ENCODE results near the gene MTUS2. TPM values are rescaled to one million over a fixed set of nuclear protein-coding genes. Genes with fewer than 3 reads are reported as not detected.
"Not testable (repeated sequence)": the region's sequence is repeated elsewhere in the genome, so short reads cannot be mapped to it uniquely, and the experiment has no call there.

Gene MTUS2
- total RNA-seq, 1 experiment from 2014 or later = 0.11 TPM

DNA sequence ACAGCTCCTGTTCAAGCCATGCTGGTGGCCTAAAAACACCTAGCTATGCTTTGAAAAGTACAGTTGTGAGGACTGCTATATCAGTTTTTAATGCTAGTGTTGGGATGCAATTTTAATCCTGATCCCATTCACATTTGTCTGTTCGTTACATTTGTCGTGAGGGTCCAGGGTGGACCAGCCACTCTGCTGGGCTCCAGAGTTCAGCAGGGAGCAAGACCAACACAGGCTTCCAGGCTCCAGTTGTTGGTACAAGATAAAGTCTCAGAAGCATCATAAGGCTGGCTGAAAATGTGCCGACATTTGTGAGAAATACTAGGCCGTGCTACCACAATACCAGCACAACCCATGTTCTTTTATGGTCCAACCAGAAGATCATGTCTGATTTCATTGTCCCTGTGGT lies 564.7 kb downstream of the MTUS2 start:
- no peak overlapping the region for H3K27ac ChIP-seq (ENCODE audit: low read depth, low read length, poor library complexity, severe bottlenecking)
- H3K4me3 ChIP-seq (ENCODE audit: low read depth, low read length, poor library complexity, severe bottlenecking) = no peak overlapping the region
- no peak for DNase-seq (ENCODE audit: low spot score)
- no peaks in the 10 kb centered on the region for H3K36me3 ChIP-seq (ENCODE audit: insufficient read depth, low read length, poor library complexity, severe bottlenecking)
- POLR2A ChIA-PET (ENCODE audit: low non-redundant PET) = no interaction called here
- H3K27me3 ChIP-seq (replicated peaks; ENCODE audit: insufficient read depth, low read depth, low read length, poor library complexity) = no peaks in the 10 kb centered on the region
- H3K4me1 ChIP-seq (ENCODE audit: insufficient read depth, low read length, poor library complexity, severe bottlenecking) = no peaks in the 10 kb centered on the region
- CTCF ChIA-PET = no interaction called here
- intact Hi-C loops (cut with micrococcal nuclease; ENCODE audit: unreplicated experiment) = no loop called here
- no TSS peak for BruUV-seq (replicated peaks)
- H3K9me3 ChIP-seq (ENCODE audit: low read depth, low read length, poor library complexity, severe bottlenecking) = no peaks in the 10 kb centered on the region
- no peak for TF ChIP-seq EZH2 (IDR thresholded peaks at IDR 0.05; ENCODE audit: borderline replicate concordance, low read depth, low read length, poor library complexity, severe bottlenecking)
- TF ChIP-seq, protein P1, sequence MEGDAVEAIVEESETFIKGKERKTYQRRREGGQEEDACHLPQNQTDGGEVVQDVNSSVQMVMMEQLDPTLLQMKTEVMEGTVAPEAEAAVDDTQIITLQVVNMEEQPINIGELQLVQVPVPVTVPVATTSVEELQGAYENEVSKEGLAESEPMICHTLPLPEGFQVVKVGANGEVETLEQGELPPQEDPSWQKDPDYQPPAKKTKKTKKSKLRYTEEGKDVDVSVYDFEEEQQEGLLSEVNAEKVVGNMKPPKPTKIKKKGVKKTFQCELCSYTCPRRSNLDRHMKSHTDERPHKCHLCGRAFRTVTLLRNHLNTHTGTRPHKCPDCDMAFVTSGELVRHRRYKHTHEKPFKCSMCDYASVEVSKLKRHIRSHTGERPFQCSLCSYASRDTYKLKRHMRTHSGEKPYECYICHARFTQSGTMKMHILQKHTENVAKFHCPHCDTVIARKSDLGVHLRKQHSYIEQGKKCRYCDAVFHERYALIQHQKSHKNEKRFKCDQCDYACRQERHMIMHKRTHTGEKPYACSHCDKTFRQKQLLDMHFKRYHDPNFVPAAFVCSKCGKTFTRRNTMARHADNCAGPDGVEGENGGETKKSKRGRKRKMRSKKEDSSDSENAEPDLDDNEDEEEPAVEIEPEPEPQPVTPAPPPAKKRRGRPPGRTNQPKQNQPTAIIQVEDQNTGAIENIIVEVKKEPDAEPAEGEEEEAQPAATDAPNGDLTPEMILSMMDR (conservative IDR thresholded peaks at IDR 0.05; ENCODE audit: low read depth, low read length) = no peak

DNA sequence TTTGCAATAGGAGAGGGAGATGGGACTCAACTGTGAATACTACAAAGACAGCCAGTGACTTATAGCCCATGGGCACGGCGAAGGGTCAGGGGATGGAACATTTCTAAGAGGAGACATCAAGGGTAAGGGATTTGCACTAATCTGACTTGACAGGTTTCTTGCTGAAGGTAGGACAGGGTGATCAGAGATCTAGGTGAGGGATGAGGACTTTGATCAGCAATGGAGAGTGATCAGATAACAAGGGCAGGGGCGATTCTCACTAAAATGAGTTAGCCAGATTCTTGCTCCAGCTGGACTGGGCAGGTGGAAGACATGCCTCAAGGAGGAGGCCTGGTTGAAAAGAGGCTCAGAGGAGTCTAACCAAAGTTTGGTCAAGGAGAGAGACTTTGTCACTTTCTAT lies 566.1 kb downstream of the MTUS2 start:
- H3K27ac ChIP-seq (ENCODE audit: low read depth, low read length, poor library complexity, severe bottlenecking) = no peak overlapping the region
- intact Hi-C loops (cut with micrococcal nuclease; ENCODE audit: unreplicated experiment) = no loop called here
- TF ChIP-seq EZH2 (IDR thresholded peaks at IDR 0.05; ENCODE audit: borderline replicate concordance, low read depth, low read length, poor library complexity, severe bottlenecking) = no peak
- TF ChIP-seq, protein P1 (conservative IDR thresholded peaks at IDR 0.05; ENCODE audit: low read depth, low read length) = no peak
- no peaks in the 10 kb centered on the region for H3K27me3 ChIP-seq (replicated peaks; ENCODE audit: insufficient read depth, low read depth, low read length, poor library complexity)
- CTCF ChIA-PET = no interaction called here
- no peaks in the 10 kb centered on the region for H3K36me3 ChIP-seq (ENCODE audit: insufficient read depth, low read length, poor library complexity, severe bottlenecking)
- BruUV-seq (replicated peaks) = no TSS peak
- no peak overlapping the region for H3K4me3 ChIP-seq (ENCODE audit: low read depth, low read length, poor library complexity, severe bottlenecking)
- no peaks in the 10 kb centered on the region for H3K9me3 ChIP-seq (ENCODE audit: low read depth, low read length, poor library complexity, severe bottlenecking)
- no peak for DNase-seq (ENCODE audit: low spot score)
- POLR2A ChIA-PET (ENCODE audit: low non-redundant PET) = no interaction called here
- H3K4me1 ChIP-seq (ENCODE audit: insufficient read depth, low read length, poor library complexity, severe bottlenecking) = no peaks in the 10 kb centered on the region

DNA sequence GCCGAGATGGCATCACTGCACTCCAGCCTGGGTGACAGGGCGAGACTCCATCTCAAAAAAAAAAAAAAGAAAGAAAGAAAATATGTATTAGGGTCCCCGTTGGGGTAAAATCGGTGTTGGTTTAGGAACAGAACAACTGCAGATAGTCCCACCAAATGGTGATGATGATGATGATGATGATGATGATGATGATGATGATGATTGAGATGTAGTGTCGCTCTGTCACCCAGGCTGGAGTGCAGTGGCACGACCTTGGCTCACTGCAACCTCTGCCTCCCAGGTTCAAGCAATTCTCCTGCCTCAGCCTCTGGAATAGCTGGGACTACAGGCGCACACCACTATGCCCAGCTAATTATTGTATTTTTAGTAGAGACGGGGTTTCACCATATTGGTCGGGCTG lies 570.5 kb downstream of the MTUS2 start:
- H3K9me3 ChIP-seq (ENCODE audit: low read depth, low read length, poor library complexity, severe bottlenecking); POLR2A ChIA-PET (ENCODE audit: low non-redundant PET); CTCF ChIA-PET; H3K4me3 ChIP-seq (ENCODE audit: low read depth, low read length, poor library complexity, severe bottlenecking); H3K36me3 ChIP-seq (ENCODE audit: insufficient read depth, low read length, poor library complexity, severe bottlenecking); BruUV-seq (replicated peaks); H3K4me1 ChIP-seq (ENCODE audit: insufficient read depth, low read length, poor library complexity, severe bottlenecking); H3K27ac ChIP-seq (ENCODE audit: low read depth, low read length, poor library complexity, severe bottlenecking); DNase-seq (ENCODE audit: low spot score); intact Hi-C loops (cut with micrococcal nuclease; ENCODE audit: unreplicated experiment): not testable (repeated sequence)
- H3K27me3 ChIP-seq (replicated peaks; ENCODE audit: insufficient read depth, low read depth, low read length, poor library complexity) = peaks cover 35% of the 10 kb centered on the region

DNA sequence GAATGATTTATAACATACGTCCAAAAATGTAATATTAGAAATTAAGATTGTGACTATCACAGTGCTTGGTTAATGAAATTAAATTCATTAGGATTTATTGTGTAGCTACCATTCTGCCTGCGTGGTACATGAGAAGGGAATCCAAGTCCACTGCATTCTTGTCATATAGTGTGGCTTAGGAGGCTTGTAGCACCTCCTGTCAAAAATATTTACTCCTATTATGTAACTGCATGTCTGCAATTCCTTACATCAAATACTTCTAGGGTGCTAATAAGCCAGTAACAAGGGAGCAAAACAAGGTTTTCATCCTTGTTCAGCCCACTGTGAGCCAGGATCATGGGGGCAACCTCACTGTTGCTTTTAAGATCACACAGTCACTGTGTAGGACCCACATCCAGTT lies 576.3 kb downstream of the MTUS2 start:
- Histone ChIP-seq H3K36me3 (ENCODE audit: insufficient read depth, low read length, poor library complexity, severe bottlenecking) (no peaks in the 10 kb centered on the region), H3K27ac (ENCODE audit: low read depth, low read length, poor library complexity, severe bottlenecking) (no peak overlapping the region), H3K4me1 (ENCODE audit: insufficient read depth, low read length, poor library complexity, severe bottlenecking) (no peaks in the 10 kb centered on the region), H3K27me3 (replicated peaks; ENCODE audit: insufficient read depth, low read depth, low read length, poor library complexity) (peaks cover 41% of the 10 kb centered on the region), H3K9me3 (ENCODE audit: low read depth, low read length, poor library complexity, severe bottlenecking) (no peaks in the 10 kb centered on the region), H3K4me3 (ENCODE audit: low read depth, low read length, poor library complexity, severe bottlenecking) (no peak overlapping the region)
- no peak for TF ChIP-seq EZH2 (IDR thresholded peaks at IDR 0.05; ENCODE audit: borderline replicate concordance, low read depth, low read length, poor library complexity, severe bottlenecking)
- TF ChIP-seq, protein P1 (conservative IDR thresholded peaks at IDR 0.05; ENCODE audit: low read depth, low read length) = no peak
- no TSS peak for BruUV-seq (replicated peaks)
- intact Hi-C loops (cut with micrococcal nuclease; ENCODE audit: unreplicated experiment) = no loop called here
- ChIA-PET CTCF (no interaction called here), POLR2A (ENCODE audit: low non-redundant PET) (no interaction called here)
- DNase-seq (ENCODE audit: low spot score) = no peak
